ENCODE measurements around the gene ACTN3. TPM values are rescaled to one million over a fixed set of nuclear protein-coding genes. Genes with fewer than 3 reads are reported as not detected.
"Not testable (repeated sequence)": the region's sequence is repeated elsewhere in the genome, so short reads cannot be mapped to it uniquely, and the experiment has no call there.

Gene ACTN3
- total RNA-seq, 6 experiments from 2014 or later = not detected

DNA sequence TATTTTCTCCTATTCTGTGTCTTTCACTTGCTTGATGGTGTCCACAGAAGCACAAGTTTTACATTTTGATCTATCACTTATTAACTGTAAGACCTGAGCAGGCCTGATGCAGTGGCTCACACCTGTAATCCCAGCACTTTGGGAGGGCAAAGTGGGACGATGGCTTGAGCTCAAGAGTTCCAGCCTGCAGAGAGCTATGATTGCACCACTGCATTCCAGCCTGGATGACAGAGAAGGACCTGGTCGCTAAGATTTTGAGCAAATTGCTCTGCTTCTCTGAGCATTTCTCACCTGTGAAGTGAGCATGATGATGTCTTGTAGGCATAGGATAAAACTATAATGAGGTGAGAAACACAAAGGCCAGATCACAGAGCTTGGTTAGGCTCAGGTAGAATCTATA lies 39.4 kb downstream of the ACTN3 start:
- Histone ChIP-seq H3K4me1 (peaks cover 0 to 5% (median 0%) of the 10 kb centered on the region in 4 donors), H3K4me3 (no peak overlapping the region), H3K36me3 (no peaks in the 10 kb centered on the region), H3K27me3 (no peaks in the 10 kb centered on the region), H3K9me3 (no peaks in the 10 kb centered on the region), H3K27ac (no peak overlapping the region)
- ATAC-seq (no peak), DNase-seq (no peak)
- WGBS (ENCODE audit: insufficient coverage, low coverage, low lambda C conversion rate, missing lambda C conversion rate) = 55% methylated on average over 2 of the region's 2 CpGs
- no peak for TF ChIP-seq POLR2A (IDR thresholded peaks at IDR 0.05)
- TF ChIP-seq, protein P1, sequence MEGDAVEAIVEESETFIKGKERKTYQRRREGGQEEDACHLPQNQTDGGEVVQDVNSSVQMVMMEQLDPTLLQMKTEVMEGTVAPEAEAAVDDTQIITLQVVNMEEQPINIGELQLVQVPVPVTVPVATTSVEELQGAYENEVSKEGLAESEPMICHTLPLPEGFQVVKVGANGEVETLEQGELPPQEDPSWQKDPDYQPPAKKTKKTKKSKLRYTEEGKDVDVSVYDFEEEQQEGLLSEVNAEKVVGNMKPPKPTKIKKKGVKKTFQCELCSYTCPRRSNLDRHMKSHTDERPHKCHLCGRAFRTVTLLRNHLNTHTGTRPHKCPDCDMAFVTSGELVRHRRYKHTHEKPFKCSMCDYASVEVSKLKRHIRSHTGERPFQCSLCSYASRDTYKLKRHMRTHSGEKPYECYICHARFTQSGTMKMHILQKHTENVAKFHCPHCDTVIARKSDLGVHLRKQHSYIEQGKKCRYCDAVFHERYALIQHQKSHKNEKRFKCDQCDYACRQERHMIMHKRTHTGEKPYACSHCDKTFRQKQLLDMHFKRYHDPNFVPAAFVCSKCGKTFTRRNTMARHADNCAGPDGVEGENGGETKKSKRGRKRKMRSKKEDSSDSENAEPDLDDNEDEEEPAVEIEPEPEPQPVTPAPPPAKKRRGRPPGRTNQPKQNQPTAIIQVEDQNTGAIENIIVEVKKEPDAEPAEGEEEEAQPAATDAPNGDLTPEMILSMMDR (IDR thresholded peaks at IDR 0.05) = no peak
- intact Hi-C loops (cut with DNase I) = no loop called here

DNA sequence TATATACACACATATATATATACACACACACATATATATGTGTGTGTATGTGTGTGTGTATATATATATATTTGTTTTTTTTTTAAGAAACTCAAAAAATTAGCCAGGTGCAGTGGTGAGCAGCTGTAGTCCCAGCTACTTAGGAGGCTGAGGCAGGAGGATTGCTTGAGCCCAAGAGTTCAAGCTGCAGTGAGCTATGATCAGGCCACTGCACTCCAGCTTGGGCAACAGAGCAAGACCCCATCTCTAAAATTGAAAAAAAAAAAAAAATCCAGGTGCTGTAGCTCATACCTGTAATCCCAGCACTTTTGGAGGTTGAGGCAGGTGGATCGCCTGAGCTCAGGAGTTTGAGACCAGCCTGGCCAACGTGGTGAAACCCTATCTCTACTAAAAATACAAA lies 42.6 kb downstream of the ACTN3 start:
- 0% methylated on average over 1 of the region's 2 CpGs for WGBS (ENCODE audit: insufficient coverage, low coverage, low lambda C conversion rate, missing lambda C conversion rate)
- H3K27ac ChIP-seq; H3K27me3 ChIP-seq; ATAC-seq; DNase-seq; H3K9me3 ChIP-seq; H3K4me3 ChIP-seq; intact Hi-C loops (cut with DNase I); H3K36me3 ChIP-seq: not testable (repeated sequence)
- peaks cover 0 to 26% (median 2%) of the 10 kb centered on the region in 4 donors for H3K4me1 ChIP-seq

DNA sequence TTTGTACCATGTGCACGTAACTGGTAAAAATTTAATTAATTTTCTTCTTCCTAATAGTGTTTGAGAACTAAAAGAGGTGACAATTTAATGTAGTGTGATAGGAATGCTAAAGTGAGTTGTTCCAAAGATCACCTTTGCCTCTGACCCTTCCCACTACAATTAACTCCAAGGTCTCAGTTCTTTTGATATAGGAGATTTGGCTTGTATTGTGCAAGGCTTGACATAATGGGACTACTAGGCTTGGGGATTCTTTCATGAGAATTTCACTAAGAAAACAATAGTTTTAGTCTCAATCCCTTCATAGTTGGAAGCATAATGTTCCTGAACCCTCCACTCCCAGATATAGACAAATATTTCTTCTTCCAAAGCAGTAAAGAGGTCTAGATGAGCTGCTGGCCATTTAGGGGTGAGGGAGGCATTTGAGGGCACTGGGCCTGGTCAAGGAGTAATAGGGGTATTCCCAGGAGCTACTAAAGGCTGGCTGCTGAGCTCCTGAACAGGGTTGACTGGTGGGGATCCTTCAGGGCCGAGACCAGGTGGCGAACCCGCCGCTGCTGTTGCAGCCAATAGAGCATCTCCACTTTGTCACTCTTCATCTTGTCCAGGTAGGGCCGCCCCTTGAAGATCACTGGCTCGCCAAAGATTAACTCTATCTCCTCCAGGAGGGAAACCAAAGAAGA lies 43.4 kb downstream of the ACTN3 start:
- H3K36me3 ChIP-seq = no peaks in the 10 kb centered on the region
- DNase-seq (no peak), ATAC-seq (no peak)
- no peaks in the 10 kb centered on the region for H3K9me3 ChIP-seq
- 100% methylated on average over 1 of the region's 7 CpGs for WGBS (ENCODE audit: insufficient coverage, low coverage, low lambda C conversion rate, missing lambda C conversion rate)
- no peak for TF ChIP-seq POLR2A (IDR thresholded peaks at IDR 0.05)
- TF ChIP-seq, protein P1 (IDR thresholded peaks at IDR 0.05) = no peak
- no peaks in the 10 kb centered on the region for H3K27me3 ChIP-seq
- H3K27ac ChIP-seq = no peak overlapping the region
- H3K4me3 ChIP-seq = no peak overlapping the region
- peaks cover 0 to 35% (median 2%) of the 10 kb centered on the region in 4 donors for H3K4me1 ChIP-seq
- intact Hi-C loops (cut with DNase I) = loop anchor here in 1 of 2 donors (5.0 kb wide), 1 partner anchor 87 kb away; the partner anchor contains the start of gene RBM4B

DNA sequence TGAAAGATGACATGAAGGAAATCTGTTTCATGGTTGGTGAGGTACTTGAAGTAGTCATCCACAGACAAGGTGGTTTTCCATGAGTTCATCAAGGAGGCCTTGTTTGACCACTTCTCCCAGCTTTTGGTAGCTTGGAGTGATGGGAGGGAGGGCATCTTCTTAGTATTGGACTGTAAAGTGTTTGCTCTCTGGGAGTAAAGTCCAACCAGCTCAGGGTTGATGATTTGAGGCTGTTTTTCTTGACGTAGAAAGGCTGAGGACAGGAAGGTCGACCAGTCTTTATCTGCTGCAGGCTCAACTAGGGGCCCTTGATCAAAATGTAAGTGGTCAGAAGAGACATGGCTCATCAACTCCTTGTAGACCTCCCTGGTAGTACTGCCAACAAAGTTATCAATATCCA lies 44.5 kb downstream of the ACTN3 start:
- Histone ChIP-seq H3K9me3 (no peaks in the 10 kb centered on the region), H3K27me3 (no peaks in the 10 kb centered on the region), H3K4me3 (no peak overlapping the region), H3K27ac (peak overlapping the region in 2 of 3 donors; percentile 36 to 47), H3K4me1 (peaks cover 0 to 43% (median 2%) of the 10 kb centered on the region in 4 donors), H3K36me3 (no peaks in the 10 kb centered on the region)
- DNase-seq = no peak
- ATAC-seq = peak in 2 of 4 donors; percentile 26 to 34
- TF ChIP-seq POLR2A (IDR thresholded peaks at IDR 0.05) = no peak
- TF ChIP-seq, protein P1 (IDR thresholded peaks at IDR 0.05) = no peak
- intact Hi-C loops (cut with DNase I) = loop anchor here in 1 of 2 donors (5.0 kb wide), 1 partner anchor 86 kb away; the partner anchor contains the start of gene RBM4B
- WGBS (ENCODE audit: insufficient coverage, low coverage, low lambda C conversion rate, missing lambda C conversion rate) = 22% methylated on average over 2 of the region's 2 CpGs
